PC-9 (cell line): ENCODE results near the gene BRAF.

Experiments
- CTCF ChIP-seq: fragments of 200-600 bp; sonication (generic); conservative IDR thresholded peaks from 2 replicates; pipeline ENCODE4 v1.6.1; 2017; ENCODE audit warnings: mixed run types, antibody characterized with exemption, mild to moderate bottlenecking, moderate library complexity
- EZH2 ChIP-seq: fragments of 200-600 bp; sonication (generic); IDR thresholded peaks from 2 replicates; pipeline ENCODE4 v1.8.0; 2017; ENCODE audit warnings: antibody characterized with exemption, low read depth

- TF ChIP-seq CTCF (no peak), EZH2 (no peak)
These were observed 96.0 kb downstream of the BRAF start for GRCh38 chr7:140828741-140829140.
